ENCODE measurements around the gene BCL2L13. TPM values are rescaled to one million over a fixed set of nuclear protein-coding genes. Genes with fewer than 3 reads are reported as not detected.
A peak's percentile ranks its signal among the peaks of the same experiment; 100 is the strongest.
"Not testable (repeated sequence)": the region's sequence is repeated elsewhere in the genome, so short reads cannot be mapped to it uniquely, and the experiment has no call there.

The BCL2L13 gene
- total RNA-seq, 8 experiments from 2014 or later: 34.0 to 94.4 (median 45.1) TPM

- H3K4me1 ChIP-seq (replicated peaks in 1 of 2): peaks cover 14 to 21% of the 10 kb centered on the region in 2 donors
- peak; percentile 53 to 84 (median 63) for ATAC-seq (replicated peaks in 6 of 8)
- H3K4me3 ChIP-seq: no peak overlapping the region
- 0 to 76% (median 36%) methylated on average over 1 to 2 of the region's 2 CpGs; no CpG with 5 or more reads in 2 of the 10 experiments for WGBS, 10 experiments
- H3K27ac ChIP-seq: peak overlapping the region; percentile 54 to 65
- in situ Hi-C loops (cut with MboI; ENCODE audit: low pct_unique_long_range_greater_than_20kb in 2 of 9, low sequenced_read_pairs in 9 of 9, unreplicated experiment in 9 of 9): loop anchor here in 1 of 9 experiments (25.0 kb wide), 1 partner anchor 110 kb away; the partner anchor contains the start of gene SLC25A18
Measured at GRCh38 chr22:17672417-17672991, 33.9 kb downstream of the BCL2L13 start.

- in situ Hi-C loops (cut with MboI; ENCODE audit: low pct_unique_long_range_greater_than_20kb in 2 of 9, low sequenced_read_pairs in 9 of 9, unreplicated experiment in 9 of 9): loop anchor here in 1 of 9 experiments (25.0 kb wide), 1 partner anchor 112 kb away; the partner anchor contains the start of gene SLC25A18
- ATAC-seq (replicated peaks in 6 of 8): no peak
- H3K4me3 ChIP-seq: no peak overlapping the region
- no peak overlapping the region for H3K27ac ChIP-seq
- H3K4me1 ChIP-seq (replicated peaks in 1 of 2): peaks cover 14 to 21% of the 10 kb centered on the region in 2 donors
- 90 to 100% (median 99%) methylated on average over 2 to 7 of the region's 7 CpGs; no CpG with 5 or more reads in 2 of the 10 experiments for WGBS, 10 experiments
Measured at GRCh38 chr22:17674152-17674551, 35.6 kb downstream of the BCL2L13 start.

DNA sequence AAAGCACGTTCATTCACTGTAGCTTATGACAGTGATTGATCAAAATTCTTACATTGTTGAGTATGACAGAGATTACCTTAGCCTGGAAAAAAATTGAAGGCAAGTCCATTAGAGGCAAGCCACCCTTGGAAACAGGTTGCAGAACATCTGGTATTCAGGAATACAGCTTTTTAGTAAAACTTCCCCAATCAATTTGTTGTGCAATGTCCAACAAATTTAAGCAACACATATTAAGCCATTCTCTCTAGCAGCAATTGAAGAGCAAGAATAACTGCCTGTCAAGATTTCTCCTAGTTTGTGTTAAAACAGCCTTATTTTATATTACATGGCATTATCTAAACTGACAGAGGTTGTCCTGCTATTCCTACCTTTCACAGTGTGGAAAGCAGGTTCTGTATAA, 37.0 kb downstream of the BCL2L13 start:
- WGBS, 10 experiments: 60 to 100% (median 86%) methylated on average over 1 of the region's 1 CpG; no CpG with 5 or more reads in 3 of the 10 experiments
- Histone ChIP-seq H3K27ac (no peak overlapping the region), H3K4me1 (replicated peaks in 1 of 2) (peaks cover 14 to 21% of the 10 kb centered on the region in 2 donors), H3K4me3 (no peak overlapping the region)
- no peak for ATAC-seq (replicated peaks in 6 of 8)
- in situ Hi-C loops (cut with MboI; ENCODE audit: low pct_unique_long_range_greater_than_20kb in 2 of 9, low sequenced_read_pairs in 9 of 9, unreplicated experiment in 9 of 9): loop anchor here in 1 of 9 experiments (25.0 kb wide), 1 partner anchor 88 kb away; no protein-coding TSS in a partner anchor

GRCh38 chr22:17678817-17679385, 40.3 kb downstream of the BCL2L13 start:
- WGBS, 10 experiments: 83 to 100% methylated on average over 1 of the region's 1 CpG; no CpG with 5 or more reads in 8 of the 10 experiments
- in situ Hi-C loops (cut with MboI; ENCODE audit: low pct_unique_long_range_greater_than_20kb in 2 of 9, low sequenced_read_pairs in 9 of 9, unreplicated experiment in 9 of 9): loop anchor here in 1 of 9 experiments (25.0 kb wide), 1 partner anchor 92 kb away; no protein-coding TSS in a partner anchor
- no peak for ATAC-seq (replicated peaks in 6 of 8)

DNA sequence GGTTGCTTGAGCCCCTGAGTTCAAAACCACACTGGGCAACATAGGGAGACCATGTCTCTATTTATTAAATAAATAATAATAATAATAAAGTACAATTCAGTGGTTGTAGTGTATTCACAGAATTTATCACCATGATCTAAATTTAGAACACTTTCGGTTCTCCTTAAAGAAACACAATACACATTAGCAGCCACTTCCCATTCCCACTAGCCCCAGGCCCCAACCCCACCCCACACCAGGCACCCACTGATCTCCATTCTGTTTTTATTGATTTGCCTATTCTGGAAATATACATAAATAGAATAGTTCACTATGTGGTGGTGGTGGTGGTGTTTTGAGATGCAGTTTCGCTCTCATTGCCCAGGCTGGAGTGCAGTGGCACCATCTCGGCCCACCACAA, 45.7 kb downstream of the BCL2L13 start:
- WGBS, 10 experiments: 0 to 87% methylated on average over 1 to 2 of the region's 3 CpGs; no CpG with 5 or more reads in 8 of the 10 experiments
- no peak overlapping the region for H3K4me3 ChIP-seq
- in situ Hi-C loops (cut with MboI; ENCODE audit: low pct_unique_long_range_greater_than_20kb in 2 of 9, low sequenced_read_pairs in 9 of 9, unreplicated experiment in 9 of 9): loop anchor here in 1 of 9 experiments (25.0 kb wide), 1 partner anchor 97 kb away; no protein-coding TSS in a partner anchor
- H3K27ac ChIP-seq: no peak overlapping the region
- no peaks in the 10 kb centered on the region for H3K4me1 ChIP-seq (replicated peaks in 1 of 2)
- ATAC-seq (replicated peaks in 6 of 8): peak in 2 of 8 experiments; percentile 19 to 56

More at GRCh38 chr22:17678817-17679385, 40.3 kb downstream of the BCL2L13 start:
- no peak overlapping the region for H3K27ac ChIP-seq
- no peak overlapping the region for H3K4me3 ChIP-seq
- no peaks in the 10 kb centered on the region for H3K4me1 ChIP-seq (replicated peaks in 1 of 2)

GRCh38 chr22:17692841-17693240, 54.3 kb downstream of the BCL2L13 start:
- Histone ChIP-seq H3K4me3 (no peak overlapping the region), H3K27ac (no peak overlapping the region), H3K4me1 (replicated peaks in 1 of 2) (no peaks in the 10 kb centered on the region)
- in situ Hi-C loops (cut with MboI; ENCODE audit: low pct_unique_long_range_greater_than_20kb in 2 of 9, low sequenced_read_pairs in 9 of 9, unreplicated experiment in 9 of 9): loop anchor here in 1 of 9 experiments (25.0 kb wide), 1 partner anchor 106 kb away; no protein-coding TSS in a partner anchor
- no peak for ATAC-seq (replicated peaks in 6 of 8)
- WGBS, 10 experiments: 82 to 100% (median 94%) methylated on average over 2 to 4 of the region's 4 CpGs; no CpG with 5 or more reads in 1 of the 10 experiments

- Histone ChIP-seq H3K4me1 (replicated peaks in 1 of 2) (no peaks in the 10 kb centered on the region), H3K27ac (no peak overlapping the region), H3K4me3 (no peak overlapping the region)
- ATAC-seq (replicated peaks in 6 of 8): no peak
- 40 to 100% (median 100%) methylated on average over 1 to 2 of the region's 2 CpGs; no CpG with 5 or more reads in 1 of the 10 experiments for WGBS, 10 experiments
- in situ Hi-C loops (cut with MboI; ENCODE audit: low pct_unique_long_range_greater_than_20kb in 2 of 9, low sequenced_read_pairs in 9 of 9, unreplicated experiment in 9 of 9): loop anchor here in 1 of 9 experiments (25.0 kb wide), 1 partner anchor 107 kb away; no protein-coding TSS in a partner anchor
Measured at GRCh38 chr22:17694193-17694592, 55.6 kb downstream of the BCL2L13 start.

DNA sequence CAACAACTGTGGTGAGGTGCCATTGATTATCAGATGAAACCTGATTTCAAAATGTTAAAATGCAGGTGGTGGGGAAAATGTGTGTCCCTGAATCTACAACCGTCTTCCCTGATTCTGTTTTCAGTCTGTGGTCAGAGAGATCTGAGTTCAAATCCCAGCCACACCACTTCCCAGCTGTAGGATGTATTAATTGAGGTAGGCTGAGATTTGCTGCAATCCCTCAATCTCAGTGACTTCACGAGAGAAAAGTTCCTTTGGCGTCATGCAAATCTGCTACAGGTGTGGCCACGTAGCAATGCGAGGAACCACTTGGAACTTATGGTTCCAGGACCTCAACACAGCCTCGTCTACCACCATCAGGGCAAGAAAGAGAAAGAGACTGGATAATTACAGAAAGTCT, 56.2 kb downstream of the BCL2L13 start:
- no peak for ATAC-seq (replicated peaks in 6 of 8)
- no peak overlapping the region for H3K27ac ChIP-seq
- WGBS, 10 experiments: 67 to 100% (median 96%) methylated on average over 1 to 6 of the region's 6 CpGs; no CpG with 5 or more reads in 3 of the 10 experiments
- no peaks in the 10 kb centered on the region for H3K4me1 ChIP-seq (replicated peaks in 1 of 2)
- no peak overlapping the region for H3K4me3 ChIP-seq
- in situ Hi-C loops (cut with MboI; ENCODE audit: low pct_unique_long_range_greater_than_20kb in 2 of 9, low sequenced_read_pairs in 9 of 9, unreplicated experiment in 9 of 9): loop anchor here in 1 of 9 experiments (25.0 kb wide), 1 partner anchor 107 kb away; no protein-coding TSS in a partner anchor

DNA sequence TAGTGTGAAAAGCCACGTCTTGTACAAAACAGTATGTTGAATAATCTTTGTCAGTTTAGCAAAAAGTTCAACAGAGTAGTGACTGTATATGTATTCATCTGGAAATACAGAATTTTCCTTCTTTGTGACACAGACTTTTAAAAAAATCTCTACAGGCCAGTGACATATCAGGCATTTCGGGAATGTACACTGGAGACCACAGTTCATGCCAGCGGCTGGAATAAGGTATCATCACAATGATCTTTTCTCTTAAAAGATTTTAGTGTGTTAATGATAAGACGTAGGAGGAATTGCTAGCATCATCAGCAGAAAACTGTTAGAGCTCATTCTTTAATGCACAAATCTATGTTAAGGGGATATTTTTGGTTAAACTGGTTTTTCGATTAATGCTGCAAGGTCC, 57.4 kb downstream of the BCL2L13 start:
- Histone ChIP-seq H3K4me1 (replicated peaks in 1 of 2) (no peaks in the 10 kb centered on the region), H3K27ac (no peak overlapping the region), H3K4me3 (no peak overlapping the region)
- 79 to 100% (median 94%) methylated on average over 1 to 5 of the region's 5 CpGs for WGBS, 10 experiments
- in situ Hi-C loops (cut with MboI; ENCODE audit: low pct_unique_long_range_greater_than_20kb in 2 of 9, low sequenced_read_pairs in 9 of 9, unreplicated experiment in 9 of 9): loop anchor here in 1 of 9 experiments (25.0 kb wide), 1 partner anchor 109 kb away; no protein-coding TSS in a partner anchor
- no peak for ATAC-seq (replicated peaks in 6 of 8)

DNA sequence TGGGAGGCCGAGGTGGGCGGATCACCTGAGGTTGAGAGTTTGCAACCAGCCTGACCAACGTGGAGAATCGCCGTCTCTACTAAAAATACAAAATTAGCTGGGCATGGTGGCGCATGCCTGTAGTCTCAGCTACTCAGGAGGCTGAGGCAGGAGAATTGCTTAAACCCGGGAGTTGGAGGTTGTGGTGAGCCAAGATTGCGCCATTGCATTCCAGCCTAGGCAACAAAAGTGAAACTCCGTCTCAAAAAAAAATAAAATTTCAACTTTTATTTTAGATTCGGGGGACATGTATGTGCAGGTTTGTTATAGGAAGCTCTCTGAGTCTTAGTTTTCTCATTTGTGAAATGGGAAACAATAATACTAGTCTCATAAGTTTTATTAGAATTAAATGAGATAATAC, 58.6 kb downstream of the BCL2L13 start:
- not testable (repeated sequence) for H3K27ac ChIP-seq; H3K4me1 ChIP-seq (replicated peaks in 1 of 2); ATAC-seq (replicated peaks in 6 of 8); H3K4me3 ChIP-seq
- in situ Hi-C loops (cut with MboI; ENCODE audit: low pct_unique_long_range_greater_than_20kb in 2 of 9, low sequenced_read_pairs in 9 of 9, unreplicated experiment in 9 of 9): loop anchor here in 1 of 9 experiments (25.0 kb wide), 1 partner anchor 110 kb away; no protein-coding TSS in a partner anchor
- 80 to 100% (median 90%) methylated on average over 1 to 10 of the region's 10 CpGs; no CpG with 5 or more reads in 1 of the 10 experiments for WGBS, 10 experiments

GRCh38 chr22:17698276-17698675, 59.7 kb downstream of the BCL2L13 start:
- WGBS, 10 experiments: 100% methylated on average over 1 to 3 of the region's 3 CpGs; no CpG with 5 or more reads in 2 of the 10 experiments
- H3K27ac ChIP-seq; H3K4me1 ChIP-seq (replicated peaks in 1 of 2); H3K4me3 ChIP-seq; ATAC-seq (replicated peaks in 6 of 8): not testable (repeated sequence)
- in situ Hi-C loops (cut with MboI; ENCODE audit: low pct_unique_long_range_greater_than_20kb in 2 of 9, low sequenced_read_pairs in 9 of 9, unreplicated experiment in 9 of 9): loop anchor here in 1 of 9 experiments (25.0 kb wide), 1 partner anchor 111 kb away; no protein-coding TSS in a partner anchor

DNA sequence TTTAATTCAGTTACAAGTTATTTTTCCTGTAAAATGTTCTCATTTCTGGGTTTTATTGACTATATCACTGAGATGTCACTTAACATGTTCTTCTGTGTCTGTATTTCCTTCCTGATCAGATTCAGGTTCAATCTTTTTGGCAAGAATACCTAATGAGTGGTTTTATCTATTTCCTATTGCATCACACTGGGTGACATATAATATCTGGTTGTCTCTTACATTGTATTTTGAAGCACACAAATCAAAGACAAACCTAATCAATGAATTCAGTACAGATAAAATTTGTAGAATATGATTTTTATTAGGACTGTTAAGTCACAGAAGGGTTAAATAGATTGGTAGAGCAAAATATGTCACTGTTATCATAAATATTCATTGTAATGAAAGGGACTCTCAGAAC, 60.4 kb downstream of the BCL2L13 start:
- no peak for ATAC-seq (replicated peaks in 6 of 8)
- Histone ChIP-seq H3K4me3 (no peak overlapping the region), H3K27ac (no peak overlapping the region), H3K4me1 (replicated peaks in 1 of 2) (no peaks in the 10 kb centered on the region)
- in situ Hi-C loops (cut with MboI; ENCODE audit: low pct_unique_long_range_greater_than_20kb in 2 of 9, low sequenced_read_pairs in 9 of 9, unreplicated experiment in 9 of 9): loop anchor here in 1 of 9 experiments (25.0 kb wide), 1 partner anchor 112 kb away; no protein-coding TSS in a partner anchor
